OCI-LY7 (cell line): ENCODE results near the gene IL6. TPM values are rescaled to one million over a fixed set of nuclear protein-coding genes. Genes with fewer than 3 reads are reported as not detected.

Experiments
- BruUV-seq: library from RNA; stranded (reverse); fragments of 400-500 nt; replicated peaks from 2 replicates; lab custom pipeline; 2021; lab: Mats Ljungman, UMichigan
- CTCF ChIA-PET: fragments of 300-600 bp; sonication (Branson Sonifier 250); formaldehyde crosslinking; loops from one replicate; lab custom pipeline; 2022; ENCODE audit warnings: antibody characterized with exemption; ENCODE audit not compliant: unreplicated experiment; lab: Charles Lee
- POLR2A ChIA-PET: fragments of 300-600 bp; sonication (Branson Sonifier 250); formaldehyde crosslinking; loops from one replicate; lab custom pipeline; 2022; ENCODE audit warnings: antibody characterized with exemption; lab: Charles Lee
- DNase-seq: peaks from one replicate; pipeline ENCODE4 v3.0.0-alpha.2; 2015; ENCODE audit warnings: low spot score
- H2AFZ ChIP-seq: fragments of 200-600 bp; sonication (generic), shearing (Covaris generic); 2 replicates; pipeline ENCODE4 v1.6.1; 2014; ENCODE audit warnings: mild to moderate bottlenecking, antibody characterized with exemption, low read length, moderate library complexity
- H3K27ac ChIP-seq: fragments of 200-600 bp; sonication (generic); 2 replicates; pipeline ENCODE4 v1.5.1; 2014; ENCODE audit warnings: mixed run types, low read depth, mild to moderate bottlenecking, moderate library complexity, low read length, inconsistent platforms; ENCODE audit not compliant: poor library complexity, severe bottlenecking
- H3K36me3 ChIP-seq: fragments of 200-600 bp; sonication (generic); 2 replicates; pipeline ENCODE4 v1.6.1; 2014; ENCODE audit warnings: mild to moderate bottlenecking, antibody characterized with exemption, low read length, moderate library complexity, mixed read lengths; ENCODE audit not compliant: insufficient read depth
- H3K4me1 ChIP-seq: fragments of 200-600 bp; sonication (generic); 2 replicates; pipeline ENCODE4 v1.5.1; 2014; ENCODE audit warnings: mild to moderate bottlenecking, low read length; ENCODE audit not compliant: insufficient read depth, poor library complexity, severe bottlenecking
- H3K4me2 ChIP-seq: fragments of 200-600 bp; sonication (generic); 2 replicates; pipeline ENCODE4 v1.6.1; 2014; ENCODE audit warnings: mild to moderate bottlenecking, low read length
- H3K4me3 ChIP-seq: fragments of 200-600 bp; sonication (generic); 2 replicates; pipeline ENCODE4 v1.5.1; 2014; ENCODE audit warnings: mild to moderate bottlenecking, low read depth, low read length; ENCODE audit not compliant: poor library complexity, severe bottlenecking
- H3K79me2 ChIP-seq: fragments of 200-600 bp; sonication (generic); 2 replicates; pipeline ENCODE4 v1.6.1; 2016; ENCODE audit warnings: low read depth, mild to moderate bottlenecking, low read length, moderate library complexity, mixed read lengths; ENCODE audit not compliant: insufficient read depth
- H3K9me2 ChIP-seq: fragments of 200-600 bp; sonication (generic); 2 replicates; pipeline ENCODE4 v1.6.1; 2016; ENCODE audit warnings: mild to moderate bottlenecking, low read length, mixed read lengths; ENCODE audit not compliant: insufficient read depth
- H3K9me3 ChIP-seq: fragments of 200-600 bp; sonication (generic); 2 replicates; pipeline ENCODE4 v1.6.1; 2014; ENCODE audit warnings: mild to moderate bottlenecking, mixed run types, low read length, mixed read lengths
- H4K20me1 ChIP-seq: fragments of 200-600 bp; sonication (generic); 2 replicates; pipeline ENCODE4 v1.6.1; 2014; ENCODE audit warnings: mild to moderate bottlenecking, antibody characterized with exemption, low read length, moderate library complexity, mixed read lengths; ENCODE audit not compliant: insufficient read depth
- CTCF ChIP-seq: fragments of 200-600 bp; sonication (generic); conservative IDR thresholded peaks from 2 replicates; pipeline ENCODE4 v1.5.1; 2014; ENCODE audit warnings: mild to moderate bottlenecking, antibody characterized with exemption, low read length, moderate library complexity, mixed read lengths
- EZH2phosphoT487 ChIP-seq: fragments of 200-600 bp; sonication (generic); IDR thresholded peaks from 2 replicates; pipeline ENCODE4 v1.6.1; 2018; ENCODE audit warnings: low read depth, borderline replicate concordance, mild to moderate bottlenecking, mixed run types, antibody characterized with exemption, low read length, moderate library complexity, mixed read lengths
- intact Hi-C: fragments of 100-400 bp; cut with micrococcal nuclease; formaldehyde crosslinking; loops from one replicate; pipeline ENCODE4 v1.10.0; 2022; ENCODE audit not compliant: unreplicated experiment
- total RNA-seq, 2 experiments: library from RNA; depleted of rRNA in 1 of 2; stranded (reverse); fragments of >200 nt in 1 of 2; shearing (Covaris generic) in 1 of 2; gene quantifications; 2 replicates each; pipeline ENCODE4 v1.2.3, GENCODE V29; 2014 to 2022

IL6 gene
- total RNA-seq, 2 experiments from 2014 or later = not detected

- H3K4me2 ChIP-seq = no peak overlapping the region
- POLR2A ChIA-PET = interaction anchor here (0.7 to 1.6 kb wide), 3 partner anchors 17 to 90 kb away, joined by 3 to 7 read pairs (median 3); no protein-coding TSS in a partner anchor
- no TSS peak for BruUV-seq
These were observed 32.3 kb upstream of the IL6 start for GRCh38 chr7:22694597-22695207.

GRCh38 chr7:22695476-22696132, 31.4 kb upstream of the IL6 start:
- POLR2A ChIA-PET = interaction anchor here (0.7 to 1.9 kb wide), 7 partner anchors 9 to 91 kb away, joined by 3 to 8 read pairs (median 3); no protein-coding TSS in a partner anchor
- intact Hi-C loops = no loop called here
- H3K4me2 ChIP-seq = no peak overlapping the region
- H3K27ac ChIP-seq = no peak overlapping the region
- H3K9me3 ChIP-seq = no peaks in the 10 kb centered on the region
- no peak overlapping the region for H2AFZ ChIP-seq
- no peaks in the 10 kb centered on the region for H4K20me1 ChIP-seq
- no peak for DNase-seq
- peaks cover 4% of the 10 kb centered on the region for H3K4me1 ChIP-seq
- no peaks in the 10 kb centered on the region for H3K79me2 ChIP-seq
- no peaks in the 10 kb centered on the region for H3K9me2 ChIP-seq
- no peaks in the 10 kb centered on the region for H3K36me3 ChIP-seq
- BruUV-seq = no TSS peak
- TF ChIP-seq EZH2phosphoT487 (no peak), CTCF (no peak)
- CTCF ChIA-PET = interaction anchor here (1.0 kb wide), 1 partner anchor 18 kb away, joined by 3 read pairs; no protein-coding TSS in a partner anchor
- no peak overlapping the region for H3K4me3 ChIP-seq

More at GRCh38 chr7:22694597-22695207, 32.3 kb upstream of the IL6 start:
- TF ChIP-seq EZH2phosphoT487 = no peak
- no peak for TF ChIP-seq CTCF
- H3K4me1 ChIP-seq = no peaks in the 10 kb centered on the region
- H3K9me2 ChIP-seq = no peaks in the 10 kb centered on the region
- DNase-seq = no peak
- CTCF ChIA-PET = no interaction called here
- intact Hi-C loops = no loop called here
- H3K36me3 ChIP-seq = no peaks in the 10 kb centered on the region
- no peak overlapping the region for H2AFZ ChIP-seq
- no peaks in the 10 kb centered on the region for H3K9me3 ChIP-seq
- no peak overlapping the region for H3K27ac ChIP-seq
- H3K4me3 ChIP-seq = no peak overlapping the region
- no peaks in the 10 kb centered on the region for H3K79me2 ChIP-seq
- H4K20me1 ChIP-seq = no peaks in the 10 kb centered on the region
